ENCODE data around the gene PIK3C3.

DNA sequence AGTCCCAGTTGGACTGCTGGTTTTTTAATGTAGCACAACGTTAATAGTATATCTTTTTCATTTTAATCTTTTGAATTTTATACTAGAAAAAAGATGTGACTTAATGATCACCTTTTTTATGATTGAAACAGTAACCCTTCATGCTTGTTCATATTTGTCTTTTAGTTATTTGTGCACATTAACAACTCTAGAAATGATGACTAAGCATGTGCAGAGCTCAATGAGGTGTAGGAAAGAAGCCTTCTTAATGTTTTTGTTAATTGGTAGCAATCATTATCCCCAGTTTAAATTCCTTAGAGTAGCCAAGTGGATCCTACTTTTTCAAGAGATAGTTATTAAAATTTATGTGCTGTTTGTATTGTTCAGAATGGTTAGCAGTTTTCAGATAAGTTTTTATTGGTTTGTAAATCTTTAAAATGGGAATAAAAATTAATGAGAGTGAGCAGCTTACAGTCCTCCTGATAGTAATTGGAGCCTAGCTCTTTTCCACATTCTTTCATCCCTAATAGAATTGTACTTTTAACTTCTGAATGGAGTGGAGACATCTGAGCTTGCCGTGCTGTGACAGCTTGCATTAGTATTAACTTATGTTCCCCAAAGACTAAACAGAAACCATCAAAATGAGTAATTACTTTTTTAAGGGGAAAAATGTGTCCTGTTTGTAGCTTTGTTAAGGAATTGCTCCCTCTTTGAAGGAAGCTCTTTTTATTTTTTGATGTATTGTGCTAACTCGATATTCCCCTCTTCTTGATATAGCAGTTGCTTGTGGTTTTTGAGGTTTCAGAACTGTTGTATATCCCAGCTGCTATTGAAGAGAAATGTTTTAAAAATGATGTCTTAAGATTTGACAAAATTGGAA, 17.3 kb downstream of the PIK3C3 start:
- TF ChIP-seq, protein P1, sequence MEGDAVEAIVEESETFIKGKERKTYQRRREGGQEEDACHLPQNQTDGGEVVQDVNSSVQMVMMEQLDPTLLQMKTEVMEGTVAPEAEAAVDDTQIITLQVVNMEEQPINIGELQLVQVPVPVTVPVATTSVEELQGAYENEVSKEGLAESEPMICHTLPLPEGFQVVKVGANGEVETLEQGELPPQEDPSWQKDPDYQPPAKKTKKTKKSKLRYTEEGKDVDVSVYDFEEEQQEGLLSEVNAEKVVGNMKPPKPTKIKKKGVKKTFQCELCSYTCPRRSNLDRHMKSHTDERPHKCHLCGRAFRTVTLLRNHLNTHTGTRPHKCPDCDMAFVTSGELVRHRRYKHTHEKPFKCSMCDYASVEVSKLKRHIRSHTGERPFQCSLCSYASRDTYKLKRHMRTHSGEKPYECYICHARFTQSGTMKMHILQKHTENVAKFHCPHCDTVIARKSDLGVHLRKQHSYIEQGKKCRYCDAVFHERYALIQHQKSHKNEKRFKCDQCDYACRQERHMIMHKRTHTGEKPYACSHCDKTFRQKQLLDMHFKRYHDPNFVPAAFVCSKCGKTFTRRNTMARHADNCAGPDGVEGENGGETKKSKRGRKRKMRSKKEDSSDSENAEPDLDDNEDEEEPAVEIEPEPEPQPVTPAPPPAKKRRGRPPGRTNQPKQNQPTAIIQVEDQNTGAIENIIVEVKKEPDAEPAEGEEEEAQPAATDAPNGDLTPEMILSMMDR (IDR thresholded peaks at IDR 0.05) = no peak
- TF ChIP-seq POLR2A (IDR thresholded peaks at IDR 0.05) = no peak
